Endometrial microvascular endothelial cells (primary cell): Measurements from ENCODE around the gene DCLK2. TPM values are rescaled to one million over a fixed set of nuclear protein-coding genes. Genes with fewer than 3 reads are reported as not detected.

Experiments used
- in situ Hi-C: cut with HindIII; loops from 2 replicates; pipeline ENCODE4 v1.10.0; 2017; ENCODE audit warnings: low sequenced_read_pairs, low pct_unique_long_range_greater_than_20kb; ENCODE audit errors: inconsistent ontology term
- total RNA-seq: library from RNA; depleted of rRNA; stranded (reverse); fragments of >200 nt; gene quantifications from one replicate; pipeline ENCODE4 v1.2.3, GENCODE V29; 2015; ENCODE audit errors: inconsistent ontology term

Gene DCLK2
- total RNA-seq, 1 donor from 2014 or later = 1.3 TPM

GRCh38 chr4:150067859-150068258 is 10.4 kb upstream of the DCLK2 start:
- in situ Hi-C loops = no loop called here

- in situ Hi-C loops = no loop called here
These were observed 9.8 kb upstream of the DCLK2 start for GRCh38 chr4:150068300-150068960.

GRCh38 chr4:150069353-150069752 is 8.9 kb upstream of the DCLK2 start:
- in situ Hi-C loops = no loop called here

- in situ Hi-C loops = no loop called here
These were observed 7.6 kb upstream of the DCLK2 start for GRCh38 chr4:150070464-150071170.

GRCh38 chr4:150072471-150072870 is 5.8 kb upstream of the DCLK2 start:
- in situ Hi-C loops = no loop called here

- in situ Hi-C loops = no loop called here
These were observed 5.1 kb upstream of the DCLK2 start for GRCh38 chr4:150072906-150073714.

GRCh38 chr4:150074064-150074463 is 4.2 kb upstream of the DCLK2 start:
- in situ Hi-C loops = no loop called here

GRCh38 chr4:150078579-150079080 is 385 bp downstream of the DCLK2 start:
- in situ Hi-C loops = no loop called here

- in situ Hi-C loops = no loop called here
These were observed 886 bp downstream of the DCLK2 start for GRCh38 chr4:150079081-150079581.

GRCh38 chr4:150080337-150080736 is 2.1 kb downstream of the DCLK2 start:
- in situ Hi-C loops = no loop called here

GRCh38 chr4:150080875-150081274 is 2.6 kb downstream of the DCLK2 start:
- in situ Hi-C loops = no loop called here

GRCh38 chr4:150082241-150082640 is 4.0 kb downstream of the DCLK2 start:
- in situ Hi-C loops = no loop called here

- in situ Hi-C loops = no loop called here
These were observed 8.8 kb downstream of the DCLK2 start for GRCh38 chr4:150087006-150087405.

GRCh38 chr4:150089732-150090131 is 11.5 kb downstream of the DCLK2 start:
- in situ Hi-C loops = no loop called here

GRCh38 chr4:150090836-150091235 is 12.6 kb downstream of the DCLK2 start:
- in situ Hi-C loops = no loop called here

- in situ Hi-C loops = no loop called here
These were observed 16.4 kb downstream of the DCLK2 start for GRCh38 chr4:150094676-150095075.

GRCh38 chr4:150096625-150097024 is 18.4 kb downstream of the DCLK2 start:
- in situ Hi-C loops = no loop called here

GRCh38 chr4:150098214-150098613 is 20.0 kb downstream of the DCLK2 start:
- in situ Hi-C loops = no loop called here

- in situ Hi-C loops = no loop called here
These were observed 26.3 kb downstream of the DCLK2 start for GRCh38 chr4:150104404-150105027.
